Activated T-cell treated with anti-CD3 and anti-CD28 coated beads, Interleukin-2, amount 50 U/mL, for 24 hours (primary cell): Measurements from ENCODE around the gene ZSCAN9.
A peak's percentile ranks its signal among the peaks of the same experiment; 100 is the strongest.

Experiments used
- DNase-seq: peaks from one replicate; pipeline ENCODE4 v3.0.0-alpha.2; 2020
- H3K27ac Mint-ChIP-seq: 2 replicates; pipeline ENCODE4 v1.8.0; 2020; ENCODE audit warnings: mild to moderate bottlenecking, mixed read lengths
- H3K27me3 Mint-ChIP-seq: 2 replicates; pipeline ENCODE4 v1.8.0; 2020; ENCODE audit warnings: mixed read lengths
- H3K36me3 Mint-ChIP-seq: 2 replicates; pipeline ENCODE4 v1.8.0; 2020; ENCODE audit warnings: low read depth, mixed read lengths
- H3K4me1 Mint-ChIP-seq: 2 replicates; pipeline ENCODE4 v1.8.0; 2020; ENCODE audit warnings: low read depth, mixed read lengths
- H3K4me3 Mint-ChIP-seq: 2 replicates; pipeline ENCODE4 v1.8.0; 2020; ENCODE audit warnings: mild to moderate bottlenecking, moderate library complexity, mixed read lengths
- H3K9me3 Mint-ChIP-seq: 2 replicates; pipeline ENCODE4 v1.8.0; 2020; ENCODE audit warnings: mixed read lengths

ZSCAN9 gene

DNA sequence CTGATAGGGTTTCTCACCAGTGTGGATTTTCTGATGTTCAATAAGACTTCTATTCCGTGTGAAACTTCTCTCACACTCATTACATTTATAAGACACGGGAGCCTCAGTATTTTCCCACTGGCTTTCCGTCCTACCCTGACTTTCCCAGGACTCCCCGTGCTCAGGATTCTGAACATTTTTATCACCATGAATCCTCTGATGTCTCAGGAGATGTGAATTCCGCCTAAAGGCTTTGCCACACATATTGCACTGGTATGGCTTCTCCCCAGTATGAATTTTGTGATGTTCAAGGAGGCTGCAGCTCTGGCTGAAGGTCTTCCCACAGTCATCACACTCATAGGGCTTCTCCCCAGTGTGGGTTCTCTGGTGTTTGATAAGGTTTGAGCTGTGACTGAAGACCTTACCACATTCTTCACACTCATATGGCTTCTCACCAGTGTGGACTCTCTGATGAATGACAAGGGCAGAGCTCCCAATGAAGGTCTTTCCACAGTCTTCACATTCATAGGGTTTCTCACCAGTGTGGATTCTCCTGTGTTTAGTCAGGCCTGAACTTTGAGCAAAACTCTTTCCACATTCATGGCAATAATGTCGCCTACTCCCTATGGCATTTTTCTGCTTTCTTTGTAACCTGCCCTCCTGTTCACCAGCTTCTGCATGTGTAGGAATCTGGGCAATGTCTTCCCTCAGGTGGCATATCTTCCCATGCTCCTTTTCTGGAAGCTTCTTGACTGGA lies 20.3 kb downstream of the ZSCAN9 start:
- Mint-ChIP-seq H3K9me3 (no peaks in the 10 kb centered on the region), H3K4me3 (no peak overlapping the region), H3K27me3 (no peaks in the 10 kb centered on the region), H3K27ac (no peak overlapping the region), H3K36me3 (peaks cover 68% of the 10 kb centered on the region), H3K4me1 (peaks cover 14% of the 10 kb centered on the region)
- DNase-seq = no peak

DNA sequence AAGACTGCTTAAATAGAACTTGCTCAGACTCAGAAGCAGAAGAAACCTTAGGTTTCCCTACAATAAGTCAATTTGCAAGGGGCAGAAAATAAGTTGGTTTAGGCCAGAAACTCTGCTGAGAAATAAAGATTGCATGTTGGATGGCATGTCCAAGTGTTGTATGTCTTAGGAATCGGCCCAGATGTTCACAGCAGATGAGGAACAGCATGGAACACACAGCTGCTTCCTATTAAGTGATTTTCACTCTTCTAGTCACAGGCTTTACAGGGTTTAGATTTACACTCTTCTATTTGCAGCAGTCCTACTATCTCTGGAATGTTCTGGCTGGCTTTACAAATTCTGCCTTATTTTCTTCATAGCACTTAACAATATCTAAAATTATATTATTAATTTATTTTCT lies 23.8 kb downstream of the ZSCAN9 start:
- H3K27ac Mint-ChIP-seq = no peak overlapping the region
- peaks cover 31% of the 10 kb centered on the region for H3K4me1 Mint-ChIP-seq
- H3K36me3 Mint-ChIP-seq = peaks cover 67% of the 10 kb centered on the region
- H3K4me3 Mint-ChIP-seq = no peak overlapping the region
- no peaks in the 10 kb centered on the region for H3K9me3 Mint-ChIP-seq
- H3K27me3 Mint-ChIP-seq = no peaks in the 10 kb centered on the region
- no peak for DNase-seq

DNA sequence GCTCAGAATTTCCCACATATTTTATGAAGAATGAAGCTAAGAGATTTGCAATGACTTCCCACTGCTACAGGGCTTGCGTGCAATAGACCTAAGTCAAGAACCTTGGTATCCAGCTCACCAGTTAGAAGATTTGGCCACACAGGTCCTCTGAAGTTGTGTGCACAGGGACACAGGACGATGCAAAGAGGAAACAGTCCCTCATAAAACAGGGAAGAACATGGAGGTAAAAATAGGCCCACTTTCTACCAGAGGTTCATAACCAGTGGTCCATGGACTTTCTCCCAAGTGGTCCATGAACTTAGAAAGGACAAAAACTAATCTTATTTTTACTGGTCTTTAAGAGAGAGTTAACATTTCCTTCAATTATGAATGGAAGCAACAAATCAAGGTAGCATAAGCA lies 25.7 kb downstream of the ZSCAN9 start:
- Mint-ChIP-seq H3K27ac (no peak overlapping the region), H3K4me3 (peak overlapping the region; percentile 67), H3K9me3 (no peaks in the 10 kb centered on the region), H3K36me3 (peaks cover 48% of the 10 kb centered on the region), H3K27me3 (peaks cover under 1% of the 10 kb centered on the region), H3K4me1 (peaks cover 31% of the 10 kb centered on the region)
- no peak for DNase-seq

DNA sequence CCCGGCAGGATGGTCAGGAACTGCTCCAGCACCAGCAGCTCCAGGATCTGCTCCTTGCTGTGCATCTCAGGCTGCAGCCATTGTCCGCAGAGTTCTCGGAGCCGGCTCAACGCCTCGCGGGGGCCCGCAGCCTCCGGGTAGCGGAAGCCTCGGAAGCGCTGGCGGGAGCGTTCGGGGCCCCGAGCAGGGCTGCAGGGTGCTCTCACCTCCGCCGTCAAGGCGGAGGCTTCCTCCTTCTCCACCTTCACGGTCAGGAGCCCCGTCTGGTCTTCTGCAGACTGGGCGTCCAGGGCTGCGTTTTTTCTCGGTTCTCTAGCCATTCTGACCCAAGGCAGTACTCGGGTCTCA lies 26.6 kb downstream of the ZSCAN9 start:
- H3K4me1 Mint-ChIP-seq = peaks cover 31% of the 10 kb centered on the region
- peaks cover 40% of the 10 kb centered on the region for H3K36me3 Mint-ChIP-seq
- H3K9me3 Mint-ChIP-seq = no peaks in the 10 kb centered on the region
- peak overlapping the region; percentile 94 for H3K4me3 Mint-ChIP-seq
- H3K27me3 Mint-ChIP-seq = peaks cover 4% of the 10 kb centered on the region
- peak overlapping the region; percentile 87 for H3K27ac Mint-ChIP-seq
- DNase-seq = no peak

DNA sequence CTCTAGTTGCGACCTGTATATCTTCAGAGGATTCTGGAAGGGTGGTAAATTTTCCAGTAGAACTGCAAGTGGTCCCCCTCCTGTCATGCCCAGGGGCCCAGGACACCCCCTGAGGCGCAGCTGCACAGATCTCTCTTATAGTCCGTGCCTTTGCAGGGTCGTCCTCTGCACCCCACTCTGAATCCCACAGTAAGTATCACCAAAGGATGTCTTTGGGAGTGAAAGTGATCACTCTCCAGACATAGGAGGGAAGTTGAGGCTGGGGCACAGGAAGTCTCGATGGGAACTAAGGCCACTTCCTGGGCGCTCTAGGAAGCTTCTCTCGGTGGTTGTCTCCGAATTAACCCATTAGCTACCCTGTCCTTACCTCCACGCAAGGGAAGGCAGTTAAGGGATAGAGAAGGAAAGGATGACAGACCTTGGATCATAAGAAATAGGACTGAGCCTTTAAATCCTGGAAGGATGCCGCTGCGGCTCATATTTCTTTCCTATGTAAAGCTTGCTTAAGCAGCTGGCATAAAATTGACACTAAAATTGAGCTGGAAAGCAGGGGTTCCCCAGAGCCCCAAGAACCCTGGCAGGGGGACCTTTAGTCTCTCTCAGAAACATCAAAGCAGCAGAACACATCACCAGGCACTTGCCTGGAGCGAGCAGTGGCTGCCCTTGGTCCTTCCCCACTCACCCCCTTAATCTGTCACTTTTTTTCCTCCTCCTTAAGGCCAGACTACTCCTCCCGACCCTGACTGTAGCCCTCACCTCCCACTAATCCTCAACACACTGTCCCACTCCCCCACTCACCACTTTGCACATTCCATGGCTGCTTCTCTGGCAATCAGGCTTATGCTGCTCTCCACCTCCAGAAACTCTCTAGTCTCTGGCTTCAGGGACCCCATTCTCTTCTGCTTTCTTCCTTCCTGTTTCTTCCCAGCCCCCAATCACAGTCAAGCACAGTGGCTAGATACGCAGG lies 27.2 kb downstream of the ZSCAN9 start, which contains the start of gene ZKSCAN4:
ZKSCAN4 (minus strand) TSS at position 261 of the 967 bp plus-strand sequence. CDS start 289 bp downstream, outside the sequence.
- DNase-seq = peak; percentile 82
- Mint-ChIP-seq H3K4me3 (peak within 1 kb of the TSS; percentile 94), H3K4me1 (peaks cover 31% of the 10 kb centered on the region), H3K36me3 (peaks cover 33% of the 10 kb centered on the region), H3K27ac (peak within 1 kb of the TSS; percentile 87), H3K9me3 (no peaks in the 10 kb centered on the region), H3K27me3 (peaks cover 4% of the 10 kb centered on the region)

DNA sequence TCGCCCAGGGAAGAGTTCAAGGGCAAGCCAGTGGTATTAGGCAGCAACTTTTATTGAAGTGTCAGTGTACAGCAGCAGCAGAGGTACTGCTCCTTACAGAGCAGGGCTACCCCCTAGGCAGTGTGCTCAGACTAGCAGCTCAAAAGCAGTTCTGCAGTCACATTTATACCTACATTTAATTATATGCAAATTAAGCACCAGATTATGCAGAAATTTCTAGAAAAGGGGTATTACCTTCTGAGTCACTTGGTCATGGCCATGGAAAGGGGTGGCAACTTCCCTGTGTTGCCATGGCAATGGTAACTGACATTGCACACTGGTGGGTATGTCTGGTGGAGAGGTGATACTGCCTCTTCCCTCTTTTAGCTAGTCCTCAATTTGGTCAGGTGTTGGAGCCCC lies 29.0 kb downstream of the ZSCAN9 start:
- no peak for DNase-seq
- no peak overlapping the region for H3K4me3 Mint-ChIP-seq
- no peak overlapping the region for H3K27ac Mint-ChIP-seq
- H3K9me3 Mint-ChIP-seq = peaks cover 8% of the 10 kb centered on the region
- peaks cover 26% of the 10 kb centered on the region for H3K36me3 Mint-ChIP-seq
- peaks cover 38% of the 10 kb centered on the region for H3K4me1 Mint-ChIP-seq
- peaks cover 4% of the 10 kb centered on the region for H3K27me3 Mint-ChIP-seq

DNA sequence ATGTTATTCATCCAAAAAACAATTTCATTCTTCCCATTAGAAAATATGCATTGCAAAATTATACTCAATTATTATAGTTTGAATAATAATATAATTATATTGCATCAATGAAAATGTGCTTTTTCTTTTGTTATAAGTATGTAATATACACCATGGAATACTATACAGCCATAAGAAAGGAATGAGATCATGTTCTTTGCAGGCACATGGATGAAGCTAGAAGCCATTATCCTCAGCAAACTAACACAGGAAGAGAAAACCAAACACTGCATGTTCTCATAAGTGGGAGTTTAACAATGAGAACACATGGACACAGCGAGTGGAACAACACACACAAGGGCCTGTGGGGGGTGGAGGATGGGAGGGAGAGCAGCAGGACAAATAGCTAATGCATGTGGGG lies 32.0 kb downstream of the ZSCAN9 start:
- Mint-ChIP-seq H3K4me1 (peaks cover 19% of the 10 kb centered on the region), H3K9me3 (peaks cover 13% of the 10 kb centered on the region), H3K36me3 (peaks cover 11% of the 10 kb centered on the region), H3K27ac (no peak overlapping the region), H3K4me3 (no peak overlapping the region), H3K27me3 (peaks cover 4% of the 10 kb centered on the region)
- DNase-seq = no peak

DNA sequence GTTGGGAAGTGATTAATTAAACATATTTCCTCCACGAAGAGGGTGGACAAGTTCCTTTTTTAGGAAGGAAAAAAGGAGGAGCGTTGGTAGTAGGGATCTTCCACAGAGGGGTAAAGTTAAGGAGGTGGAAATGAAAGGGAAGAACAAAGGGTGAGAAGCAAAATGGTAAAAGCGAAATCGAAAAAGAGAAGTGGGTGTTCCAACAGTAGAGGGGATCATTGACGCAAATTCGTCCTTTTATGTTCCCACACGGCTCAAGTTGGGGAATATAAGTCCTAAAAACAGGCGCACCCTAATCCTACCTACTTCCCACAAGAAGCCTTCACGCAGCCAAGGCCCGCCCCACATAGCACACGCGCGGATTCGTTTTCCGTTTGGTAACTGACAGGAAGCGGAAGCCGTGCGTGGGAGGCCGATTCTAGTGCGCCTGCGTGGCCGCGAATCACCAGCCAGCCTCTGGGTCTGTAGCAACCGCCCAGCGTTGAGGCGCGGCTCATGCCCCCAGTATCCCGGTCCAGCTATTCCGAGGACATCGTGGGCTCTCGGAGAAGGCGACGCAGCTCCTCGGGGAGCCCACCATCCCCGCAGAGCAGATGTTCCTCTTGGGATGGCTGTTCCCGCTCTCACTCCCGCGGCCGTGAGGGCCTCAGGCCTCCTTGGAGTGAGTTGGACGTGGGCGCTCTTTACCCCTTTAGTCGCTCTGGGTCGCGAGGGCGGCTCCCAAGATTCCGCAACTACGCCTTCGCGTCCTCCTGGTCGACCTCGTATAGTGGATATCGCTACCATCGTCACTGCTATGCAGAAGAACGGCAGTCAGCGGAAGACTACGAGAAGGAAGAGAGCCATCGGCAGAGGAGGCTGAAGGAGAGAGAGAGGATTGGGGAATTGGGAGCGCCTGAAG lies 34.1 kb downstream of the ZSCAN9 start, which contains the start of gene NKAPL:
NKAPL (plus strand) TSS at position 421 of the 901 bp plus-strand sequence; CDS start at position 496, 75 bp downstream.
- peak within 1 kb of the TSS; percentile 50 for H3K27ac Mint-ChIP-seq
- peak; percentile 81 for DNase-seq
- H3K4me1 Mint-ChIP-seq = peaks cover 13% of the 10 kb centered on the region
- H3K9me3 Mint-ChIP-seq = peaks cover 13% of the 10 kb centered on the region
- peaks cover 10% of the 10 kb centered on the region for H3K36me3 Mint-ChIP-seq
- H3K4me3 Mint-ChIP-seq = peak within 1 kb of the TSS; percentile 35
- H3K27me3 Mint-ChIP-seq = peaks cover 4% of the 10 kb centered on the region

DNA sequence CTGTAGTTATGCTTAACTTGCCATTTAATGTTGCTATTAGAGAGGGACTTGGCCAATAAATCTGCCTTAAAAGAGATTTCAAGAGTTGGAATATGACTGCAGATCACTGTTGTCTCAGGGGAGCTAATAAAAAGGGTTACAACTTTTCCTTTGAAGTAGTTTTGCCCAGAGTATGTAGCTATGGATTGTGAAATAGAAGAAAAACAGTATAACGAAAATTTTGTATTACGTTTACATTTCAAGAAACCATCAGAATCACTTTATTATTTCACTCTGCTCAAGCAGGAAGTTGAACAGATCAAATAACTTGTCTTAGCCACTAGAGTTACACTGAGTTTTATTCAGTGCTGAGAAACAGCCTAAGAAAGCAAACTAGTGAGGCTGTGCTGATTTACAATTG lies 38.8 kb downstream of the ZSCAN9 start:
- Mint-ChIP-seq H3K4me3 (no peak overlapping the region), H3K27me3 (no peaks in the 10 kb centered on the region), H3K36me3 (peaks cover under 1% of the 10 kb centered on the region), H3K9me3 (peaks cover 5% of the 10 kb centered on the region), H3K27ac (no peak overlapping the region), H3K4me1 (peaks cover 22% of the 10 kb centered on the region)
- no peak for DNase-seq

DNA sequence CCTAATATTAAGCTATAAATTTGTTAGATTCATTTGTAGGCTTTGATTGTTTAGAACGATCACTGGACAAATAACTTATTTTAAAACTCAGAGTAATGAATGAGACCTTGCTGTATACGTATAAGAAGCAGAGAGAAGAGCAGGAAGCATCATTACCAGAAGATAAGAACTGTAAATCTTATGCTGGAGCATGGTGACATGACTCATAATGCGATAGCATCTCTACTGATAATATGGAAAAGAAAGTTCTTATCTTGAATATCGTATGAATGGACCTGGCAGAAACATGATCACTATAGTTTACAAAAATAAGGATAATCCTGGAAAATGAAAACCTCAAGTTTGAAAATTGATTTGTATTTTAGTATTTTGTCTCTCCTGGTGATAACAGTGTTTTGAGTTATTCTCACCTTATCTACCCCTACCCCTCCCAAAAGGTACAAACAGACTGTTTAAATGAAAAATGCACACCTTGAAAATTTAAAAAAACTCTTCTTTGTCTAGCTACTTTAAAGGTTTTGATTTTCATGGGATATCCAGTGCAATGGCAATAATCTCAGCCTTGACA lies 39.8 kb downstream of the ZSCAN9 start:
- Mint-ChIP-seq H3K27ac (no peak overlapping the region), H3K4me3 (no peak overlapping the region), H3K9me3 (peaks cover 5% of the 10 kb centered on the region), H3K4me1 (peaks cover 26% of the 10 kb centered on the region), H3K27me3 (no peaks in the 10 kb centered on the region), H3K36me3 (no peaks in the 10 kb centered on the region)
- DNase-seq = no peak

DNA sequence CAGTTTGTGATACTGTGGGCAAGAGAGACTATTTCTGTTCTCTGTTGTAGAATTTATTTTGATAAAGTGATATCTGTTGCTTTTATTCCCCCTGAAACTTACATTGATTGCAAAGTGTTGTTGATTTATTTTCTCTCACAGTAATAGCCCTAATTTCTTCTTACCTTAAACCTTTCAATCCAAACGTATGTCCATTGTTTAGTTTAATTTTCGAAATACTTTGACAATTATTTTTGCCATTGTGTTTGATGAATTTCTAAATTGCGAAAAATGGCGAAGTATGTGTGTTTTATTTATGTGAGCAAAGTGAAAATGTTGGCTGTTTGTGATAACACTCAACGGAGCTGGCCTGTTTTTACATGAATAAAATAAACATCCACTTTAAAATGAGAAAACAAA lies 41.5 kb downstream of the ZSCAN9 start:
- DNase-seq = no peak
- Mint-ChIP-seq H3K36me3 (peaks cover 9% of the 10 kb centered on the region), H3K9me3 (no peaks in the 10 kb centered on the region), H3K27ac (no peak overlapping the region), H3K27me3 (no peaks in the 10 kb centered on the region), H3K4me3 (no peak overlapping the region), H3K4me1 (peaks cover 39% of the 10 kb centered on the region)

DNA sequence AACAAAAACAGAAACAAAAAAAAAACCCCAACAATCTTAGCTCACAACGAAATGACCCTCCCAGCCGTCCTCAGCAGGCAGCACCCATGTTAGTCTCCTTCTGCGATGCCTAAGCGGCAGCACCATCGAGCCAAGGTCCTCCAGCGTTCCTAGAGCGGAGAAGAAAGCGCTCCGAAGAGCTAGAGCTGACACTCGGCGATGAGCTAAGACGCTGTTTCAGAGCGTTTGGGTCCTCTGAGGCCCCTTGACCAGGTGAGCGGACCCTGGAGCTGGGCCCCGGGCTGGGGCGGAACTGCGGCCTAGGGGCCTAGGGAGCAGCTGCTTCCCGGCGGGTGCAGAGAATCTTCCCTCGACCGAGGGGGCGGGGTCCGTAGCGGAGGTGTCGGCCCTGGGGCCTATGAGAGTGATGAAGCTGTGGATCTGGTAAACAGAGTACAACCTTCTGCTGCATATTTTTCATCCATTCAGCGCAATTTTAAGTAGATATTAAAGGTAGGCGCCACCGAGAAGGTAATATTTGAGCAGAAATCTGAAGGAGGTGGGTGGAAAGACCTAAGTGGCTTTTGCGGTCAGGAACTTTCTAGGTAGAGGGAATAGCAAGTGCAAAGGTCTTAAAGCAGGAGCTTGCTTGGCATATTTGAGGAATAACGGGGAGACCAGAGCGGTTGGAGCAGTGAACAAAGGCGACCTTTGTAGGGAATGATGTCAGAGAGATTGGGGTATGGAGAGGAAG lies 42.1 kb downstream of the ZSCAN9 start, which contains the start of gene ZSCAN26:
ZSCAN26 (plus strand) TSS at position 182 of the 733 bp plus-strand sequence. CDS start 4,777 bp downstream, outside the sequence.
- peak; percentile 93 for DNase-seq
- Mint-ChIP-seq H3K4me1 (peaks cover 39% of the 10 kb centered on the region), H3K27me3 (no peaks in the 10 kb centered on the region), H3K27ac (no peak within 1 kb of the TSS), H3K4me3 (no peak within 1 kb of the TSS), H3K9me3 (no peaks in the 10 kb centered on the region), H3K36me3 (peaks cover 15% of the 10 kb centered on the region)

DNA sequence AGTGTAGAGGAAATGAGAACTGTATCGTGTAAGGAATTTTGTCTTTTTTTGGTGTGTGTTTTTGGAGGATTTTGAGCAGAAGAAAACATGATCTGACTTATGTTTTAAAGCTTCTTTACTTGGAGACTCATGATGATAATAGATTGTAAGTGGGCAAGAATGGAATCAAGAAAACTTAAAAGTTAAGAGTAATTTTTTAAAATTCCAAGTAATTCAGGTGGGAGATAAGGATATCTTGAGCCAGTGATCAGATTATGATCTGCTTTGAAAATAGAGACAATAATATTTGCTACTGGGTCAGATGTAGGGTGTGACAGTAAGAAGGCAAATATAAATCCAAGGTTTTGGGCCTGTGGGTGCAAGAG lies 42.6 kb downstream of the ZSCAN9 start:
- Mint-ChIP-seq H3K27ac (no peak overlapping the region), H3K4me1 (peaks cover 39% of the 10 kb centered on the region), H3K36me3 (peaks cover 20% of the 10 kb centered on the region), H3K4me3 (no peak overlapping the region), H3K27me3 (no peaks in the 10 kb centered on the region), H3K9me3 (no peaks in the 10 kb centered on the region)
- DNase-seq = no peak
